ENCODE data around the gene SCT. TPM values are rescaled to one million over a fixed set of nuclear protein-coding genes. Genes with fewer than 3 reads are reported as not detected.

The SCT gene
- total and polyA plus RNA-seq, 2 of the 8 experiments (the other 6 are each of a cell fraction or from before 2014, with no cell fraction given) = 1.7 to 2.0 TPM

- Histone ChIP-seq H4K91ac (replicated peaks; ENCODE audit: insufficient read length, low read length) (no peak overlapping the region), H3K36me3 (ENCODE audit: control insufficient read depth in 2 of 4, insufficient read depth in 4 of 4, low read length in 3 of 4) (peaks cover 0 to 16% (median 5%) of the 10 kb centered on the region in 4 experiments; a peak in 7 of 8 replicates), H4K5ac (ENCODE audit: insufficient read length, low read depth, low read length) (no peak overlapping the region), H3K18ac (ENCODE audit: extremely low read depth, low read length) (no peak overlapping the region), H2BK12ac (ENCODE audit: low read depth, low read length) (no peak overlapping the region), H3K4me2 (ENCODE audit: insufficient read depth in 1 of 2, low read depth in 2 of 2, low read length in 2 of 2) (no peak overlapping the region), H3K9ac (replicated peaks in 1 of 4; ENCODE audit: extremely low read depth in 1 of 4, low read depth in 3 of 4, low read length in 3 of 4) (no peak overlapping the region), H2BK20ac (ENCODE audit: low read length) (no peak overlapping the region), H3K23ac (ENCODE audit: insufficient read length) (no peak overlapping the region), H2BK15ac (ENCODE audit: low read length) (no peak overlapping the region), H3K56ac (replicated peaks; ENCODE audit: insufficient read length, low read depth, low read length) (no peak overlapping the region), H3K9me3 (ENCODE audit: insufficient read depth in 2 of 2, low read depth in 1 of 2, low read length in 1 of 2) (no peaks in the 10 kb centered on the region), H3K27me3 (replicated peaks in 1 of 4; ENCODE audit: control insufficient read depth in 3 of 4, extremely low read depth in 1 of 4, insufficient read depth in 3 of 4, low read length in 3 of 4) (no peaks in the 10 kb centered on the region), H3K27ac (ENCODE audit: low read depth, low read length) (no peak overlapping the region), H3K79me1 (ENCODE audit: low read depth, low read length) (no peaks in the 10 kb centered on the region), H3K4ac (replicated peaks; ENCODE audit: insufficient read length, low read depth, low read length) (no peak overlapping the region), H2AFZ (ENCODE audit: low read length) (no peak overlapping the region), H2AK5ac (ENCODE audit: low read depth, low read length) (no peak overlapping the region), H3K14ac (ENCODE audit: insufficient read length) (no peak overlapping the region), H2BK5ac (ENCODE audit: low read depth, low read length) (no peak overlapping the region), H2BK120ac (replicated peaks; ENCODE audit: low read depth, low read length) (no peak overlapping the region), H4K20me1 (replicated peaks in 1 of 2; ENCODE audit: control insufficient read depth in 1 of 2, insufficient read depth in 2 of 2, low read length in 2 of 2) (no peaks in the 10 kb centered on the region), H4K8ac (ENCODE audit: extremely low read depth, insufficient read depth, low read length) (no peak overlapping the region), H3K4me1 (replicated peaks in 1 of 4; ENCODE audit: control insufficient read depth in 3 of 4, insufficient read depth in 4 of 4, low read length in 3 of 4) (no peaks in the 10 kb centered on the region), H3K4me3 (ENCODE audit: extremely low read depth in 1 of 4, insufficient read depth in 2 of 4, low read depth in 3 of 4, low read length in 4 of 4) (no peak overlapping the region), H3K79me2 (ENCODE audit: control insufficient read depth in 1 of 2, insufficient read depth in 2 of 2, low read length in 2 of 2) (no peaks in the 10 kb centered on the region), H3K23me2 (ENCODE audit: low read depth, low read length) (no peaks in the 10 kb centered on the region)
- DNase-seq (ENCODE audit: low read depth in 1 of 2, low spot score in 2 of 2) (no peak), FAIRE-seq (no peak)
- 95% methylated on average over 7 of the region's 7 CpGs; no CpG with 5 or more reads in 1 of the 2 experiments for WGBS, 2 experiments (ENCODE audit: extremely low coverage in 1 of 2, insufficient coverage in 1 of 2, insufficient read length in 1 of 2, insufficient replicate concordance in 2 of 2, low coverage in 1 of 2, low lambda C conversion rate in 2 of 2, missing lambda C conversion rate in 1 of 2)
- POLR2A ChIA-PET (ENCODE audit: partially characterized antibody) = interaction anchor here (1.4 to 4.0 kb wide), 2 partner anchors 10 to 23 kb away, joined by 5 to 19 read pairs; no protein-coding TSS in a partner anchor
- CTCF ChIA-PET (ENCODE audit: partially characterized antibody) = interaction anchor here (1.3 to 2.0 kb wide), 5 partner anchors 12 to 109 kb away, joined by 3 to 6 read pairs (median 4); no protein-coding TSS in a partner anchor
- TF ChIP-seq USF2 (IDR thresholded peaks at IDR 0.05; ENCODE audit: low read length) (no peak), ASH2L (IDR thresholded peaks at IDR 0.05; ENCODE audit: low read length) (no peak), CEBPB (IDR thresholded peaks at IDR 0.05; ENCODE audit: low read depth, low read length) (no peak), POU5F1 (IDR thresholded peaks at IDR 0.05; ENCODE audit: low read depth, low read length) (no peak), POLR2A (IDR thresholded peaks at IDR 0.05; ENCODE audit: control extremely low read depth in 1 of 2, low read depth in 2 of 2, low read length in 2 of 2) (no peak), SIN3A (conservative IDR thresholded peaks at IDR 0.05 in 1 of 2, IDR thresholded peaks at IDR 0.05 in 1 of 2; ENCODE audit: low read depth in 1 of 2, low read length in 2 of 2) (no peak), SIX5 (IDR thresholded peaks at IDR 0.05; ENCODE audit: low read depth, low read length) (no peak), CHD1 (IDR thresholded peaks at IDR 0.05; ENCODE audit: low read depth, low read length) (no peak), TAF1 (IDR thresholded peaks at IDR 0.05; ENCODE audit: low read depth, low read length) (no peak), GTF2F1 (IDR thresholded peaks at IDR 0.05; ENCODE audit: borderline replicate concordance, low read depth, low read length) (no peak), EP300 (IDR thresholded peaks at IDR 0.05; ENCODE audit: borderline replicate concordance in 1 of 2, low read depth in 2 of 2, low read length in 2 of 2) (no peak), KDM4A (IDR thresholded peaks at IDR 0.05; ENCODE audit: low read depth, low read length, severe bottlenecking) (no peak), RFX5 (IDR thresholded peaks at IDR 0.05; ENCODE audit: borderline replicate concordance, low read depth, low read length) (no peak), NANOG (IDR thresholded peaks at IDR 0.05; ENCODE audit: insufficient read depth, low read depth, low read length, poor library complexity, severe bottlenecking) (no peak)
These were observed 29.9 kb upstream of the SCT start for GRCh38 chr11:656866-657265.
